Caco-2 (cell line): ENCODE measurements around the gene HSPBP1. TPM values are rescaled to one million over a fixed set of nuclear protein-coding genes. Genes with fewer than 3 reads are reported as not detected.

ENCODE experiments used
- BruUV-seq: library from RNA; stranded (reverse); fragments of 400-500 nt; replicated peaks from 2 replicates; lab custom pipeline; 2021; lab: Mats Ljungman, UMichigan
- CTCF ChIA-PET: fragments of 300-600 bp; sonication (Branson Sonifier 250); formaldehyde crosslinking; loops from one replicate; lab custom pipeline; 2022; ENCODE audit warnings: antibody characterized with exemption; lab: Charles Lee
- POLR2A ChIA-PET: fragments of 300-600 bp; sonication (Branson Sonifier 250); formaldehyde crosslinking; loops from one replicate; lab custom pipeline; 2022; ENCODE audit warnings: antibody characterized with exemption; lab: Charles Lee
- DNase-seq, 2 experiments: peaks; one replicate each; pipeline versions ENCODE4 v3.0.0 to v3.0.0-alpha.2; 2020 to 2022
- H3K27me3 ChIP-seq: replicated peaks from 2 replicates; pipeline ENCODE4 v1.6.0; 2011; ENCODE audit warnings: low read length; ENCODE audit not compliant: control insufficient read depth, insufficient read depth
- H3K36me3 ChIP-seq: 2 replicates; pipeline ENCODE4 v1.5.1; 2011; ENCODE audit warnings: low read length; ENCODE audit not compliant: control insufficient read depth, insufficient read depth
- H3K4me1 ChIP-seq: fragments of 250-450 bp; sonication (Bioruptor Pico); 2 replicates; pipeline ENCODE4 v1.5.1; 2020; ENCODE audit warnings: mild to moderate bottlenecking
- H3K4me3 ChIP-seq: 2 replicates; pipeline ENCODE4 v1.5.1; 2011; ENCODE audit warnings: low read depth, mild to moderate bottlenecking, control low read depth, low read length
- H3K9me3 ChIP-seq: fragments of 250-450 bp; sonication (Bioruptor Pico); 2 replicates; pipeline ENCODE4 v1.5.1; 2020; ENCODE audit warnings: mild to moderate bottlenecking, moderate library complexity
- H3K27ac Mint-ChIP-seq: one replicate; pipeline ENCODE4 v1.8.0; 2022; ENCODE audit warnings: mixed read lengths; ENCODE audit not compliant: unreplicated experiment
- H3K27me3 Mint-ChIP-seq: one replicate; pipeline ENCODE4 v1.8.0; 2022; ENCODE audit warnings: mixed read lengths; ENCODE audit not compliant: insufficient read depth, unreplicated experiment
- H3K36me3 Mint-ChIP-seq: one replicate; pipeline ENCODE4 v1.8.0; 2022; ENCODE audit warnings: mild to moderate bottlenecking, mixed read lengths; ENCODE audit not compliant: insufficient read depth, unreplicated experiment
- H3K4me1 Mint-ChIP-seq: one replicate; pipeline ENCODE4 v1.8.0; 2022; ENCODE audit warnings: low read depth, mixed read lengths; ENCODE audit not compliant: unreplicated experiment
- H3K4me3 Mint-ChIP-seq: one replicate; pipeline ENCODE4 v1.8.0; 2022; ENCODE audit warnings: mild to moderate bottlenecking, moderate library complexity, mixed read lengths; ENCODE audit not compliant: unreplicated experiment
- H3K9me3 Mint-ChIP-seq: one replicate; pipeline ENCODE4 v1.8.0; 2022; ENCODE audit warnings: mixed read lengths; ENCODE audit not compliant: unreplicated experiment
- intact Hi-C: fragments of 100-400 bp; cut with micrococcal nuclease; formaldehyde crosslinking; loops from one replicate; pipeline ENCODE4 v1.10.0; 2022; ENCODE audit not compliant: unreplicated experiment
- total RNA-seq: library from RNA; stranded (reverse); gene quantifications from 2 replicates; pipeline ENCODE4 v1.2.3, GENCODE V29; 2022
- TF ChIP-seq, protein P1 (sequence below), 2 experiments: fragments of 200-600 bp in 1 of 2; IDR thresholded peaks; 1 replicate in 1 of 2; 2 replicates in 1 of 2; pipeline versions ENCODE4 v1.5.1 to v1.8.0; 2011 to 2022; ENCODE audit warnings: antibody characterized with exemption in 1 of 2, control low read depth in 1 of 2, inconsistent platforms in 1 of 2, low read depth in 1 of 2, low read length in 1 of 2, mild to moderate bottlenecking in 1 of 2, moderate library complexity in 1 of 2; ENCODE audit not compliant: insufficient read depth in 1 of 2, severe bottlenecking in 1 of 2, unreplicated experiment in 1 of 2

HSPBP1 gene
- total RNA-seq, 1 experiment from 2014 or later, result 69.6 TPM

GRCh38 chr19:55239004-55239403 lies 40.9 kb downstream of the HSPBP1 start:
- Mint-ChIP-seq H3K9me3 (no peaks in the 10 kb centered on the region), H3K27me3 (no peaks in the 10 kb centered on the region), H3K36me3 (peaks cover 88% of the 10 kb centered on the region), H3K4me1 (no peaks in the 10 kb centered on the region), H3K27ac (no peak overlapping the region), H3K4me3 (no peak overlapping the region)
- intact Hi-C loops, result no loop called here
- no peak for DNase-seq
- BruUV-seq, result no TSS peak
- CTCF ChIA-PET, result no interaction called here
- Histone ChIP-seq H3K27me3 (no peaks in the 10 kb centered on the region), H3K4me1 (no peaks in the 10 kb centered on the region), H3K4me3 (no peak overlapping the region), H3K9me3 (no peaks in the 10 kb centered on the region), H3K36me3 (peaks cover 13% of the 10 kb centered on the region)
- POLR2A ChIA-PET, result no interaction called here
- TF ChIP-seq, protein P1, sequence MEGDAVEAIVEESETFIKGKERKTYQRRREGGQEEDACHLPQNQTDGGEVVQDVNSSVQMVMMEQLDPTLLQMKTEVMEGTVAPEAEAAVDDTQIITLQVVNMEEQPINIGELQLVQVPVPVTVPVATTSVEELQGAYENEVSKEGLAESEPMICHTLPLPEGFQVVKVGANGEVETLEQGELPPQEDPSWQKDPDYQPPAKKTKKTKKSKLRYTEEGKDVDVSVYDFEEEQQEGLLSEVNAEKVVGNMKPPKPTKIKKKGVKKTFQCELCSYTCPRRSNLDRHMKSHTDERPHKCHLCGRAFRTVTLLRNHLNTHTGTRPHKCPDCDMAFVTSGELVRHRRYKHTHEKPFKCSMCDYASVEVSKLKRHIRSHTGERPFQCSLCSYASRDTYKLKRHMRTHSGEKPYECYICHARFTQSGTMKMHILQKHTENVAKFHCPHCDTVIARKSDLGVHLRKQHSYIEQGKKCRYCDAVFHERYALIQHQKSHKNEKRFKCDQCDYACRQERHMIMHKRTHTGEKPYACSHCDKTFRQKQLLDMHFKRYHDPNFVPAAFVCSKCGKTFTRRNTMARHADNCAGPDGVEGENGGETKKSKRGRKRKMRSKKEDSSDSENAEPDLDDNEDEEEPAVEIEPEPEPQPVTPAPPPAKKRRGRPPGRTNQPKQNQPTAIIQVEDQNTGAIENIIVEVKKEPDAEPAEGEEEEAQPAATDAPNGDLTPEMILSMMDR (IDR thresholded peaks at IDR 0.05; ENCODE audit: insufficient read depth in 1 of 2, low read depth in 1 of 2, low read length in 1 of 2, severe bottlenecking in 1 of 2, unreplicated experiment in 1 of 2), result no peak

DNA sequence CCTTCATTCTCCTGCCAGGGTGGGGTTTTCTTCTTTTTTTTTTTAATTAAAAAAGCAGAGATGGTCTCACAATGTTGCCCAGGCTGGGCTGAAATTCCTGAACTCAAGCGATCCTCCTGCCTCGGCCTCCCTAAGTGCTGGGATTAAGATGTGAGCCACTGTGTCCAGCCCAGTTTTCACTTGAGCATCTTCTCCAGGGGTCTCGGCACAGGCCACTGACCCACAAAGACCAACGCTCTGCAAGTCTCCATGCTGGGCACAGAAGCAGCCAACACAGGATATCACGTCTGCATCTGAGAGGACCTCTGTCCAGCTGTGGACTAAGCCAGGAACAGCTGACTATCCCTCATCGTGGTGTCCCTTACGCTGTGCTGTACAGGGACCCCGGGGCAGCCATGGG lies 41.9 kb downstream of the HSPBP1 start:
- H3K27ac Mint-ChIP-seq, result no peak overlapping the region
- no peaks in the 10 kb centered on the region for H3K9me3 Mint-ChIP-seq
- no peaks in the 10 kb centered on the region for H3K4me1 ChIP-seq
- DNase-seq, result no peak
- no peaks in the 10 kb centered on the region for H3K9me3 ChIP-seq
- H3K27me3 Mint-ChIP-seq, result no peaks in the 10 kb centered on the region
- ChIA-PET CTCF (no interaction called here), POLR2A (no interaction called here)
- no peaks in the 10 kb centered on the region for H3K27me3 ChIP-seq
- no peak overlapping the region for H3K4me3 Mint-ChIP-seq
- intact Hi-C loops, result no loop called here
- peaks cover 82% of the 10 kb centered on the region for H3K36me3 Mint-ChIP-seq
- TF ChIP-seq, protein P1 (IDR thresholded peaks at IDR 0.05; ENCODE audit: insufficient read depth in 1 of 2, low read depth in 1 of 2, low read length in 1 of 2, severe bottlenecking in 1 of 2, unreplicated experiment in 1 of 2), result no peak
- H3K4me3 ChIP-seq, result no peak overlapping the region
- BruUV-seq, result no TSS peak
- no peaks in the 10 kb centered on the region for H3K4me1 Mint-ChIP-seq
- peaks cover 13% of the 10 kb centered on the region for H3K36me3 ChIP-seq

DNA sequence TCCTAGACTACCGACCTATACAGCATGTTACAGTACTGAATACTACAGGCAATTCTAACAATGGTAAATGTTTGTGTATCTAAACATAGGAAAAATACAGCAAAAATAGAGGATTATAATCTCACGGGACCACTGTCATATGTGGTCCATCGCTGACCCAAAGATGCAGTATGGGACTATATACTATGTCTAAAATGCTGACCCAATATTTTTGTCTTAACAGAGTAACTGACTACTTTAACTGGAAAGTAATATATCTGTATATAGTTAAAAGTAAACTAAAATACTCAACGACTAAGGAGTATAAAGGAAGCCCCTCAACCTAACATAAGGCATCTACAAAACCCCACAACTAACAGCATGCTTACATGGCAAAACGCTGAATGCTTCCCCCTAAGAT lies 46.9 kb downstream of the HSPBP1 start:
- BruUV-seq, result no TSS peak
- Mint-ChIP-seq H3K27ac (no peak overlapping the region), H3K4me1 (peaks cover 18% of the 10 kb centered on the region), H3K36me3 (peaks cover 75% of the 10 kb centered on the region), H3K27me3 (no peaks in the 10 kb centered on the region), H3K4me3 (no peak overlapping the region), H3K9me3 (no peaks in the 10 kb centered on the region)
- no peak for DNase-seq
- H3K4me3 ChIP-seq, result no peak overlapping the region
- no peaks in the 10 kb centered on the region for H3K9me3 ChIP-seq
- peaks cover 24% of the 10 kb centered on the region for H3K4me1 ChIP-seq
- ChIA-PET POLR2A (no interaction called here), CTCF (no interaction called here)
- TF ChIP-seq, protein P1 (IDR thresholded peaks at IDR 0.05; ENCODE audit: insufficient read depth in 1 of 2, low read depth in 1 of 2, low read length in 1 of 2, severe bottlenecking in 1 of 2, unreplicated experiment in 1 of 2), result no peak
- peaks cover 6% of the 10 kb centered on the region for H3K36me3 ChIP-seq
- H3K27me3 ChIP-seq, result no peaks in the 10 kb centered on the region
- intact Hi-C loops, result no loop called here
